ENCODE measurements around the gene PIK3IP1. TPM values are rescaled to one million over a fixed set of nuclear protein-coding genes. Genes with fewer than 3 reads are reported as not detected.

The PIK3IP1 gene
- total RNA-seq, 3 donors from 2014 or later, result 17.1 to 24.7 (median 22.8) TPM

DNA sequence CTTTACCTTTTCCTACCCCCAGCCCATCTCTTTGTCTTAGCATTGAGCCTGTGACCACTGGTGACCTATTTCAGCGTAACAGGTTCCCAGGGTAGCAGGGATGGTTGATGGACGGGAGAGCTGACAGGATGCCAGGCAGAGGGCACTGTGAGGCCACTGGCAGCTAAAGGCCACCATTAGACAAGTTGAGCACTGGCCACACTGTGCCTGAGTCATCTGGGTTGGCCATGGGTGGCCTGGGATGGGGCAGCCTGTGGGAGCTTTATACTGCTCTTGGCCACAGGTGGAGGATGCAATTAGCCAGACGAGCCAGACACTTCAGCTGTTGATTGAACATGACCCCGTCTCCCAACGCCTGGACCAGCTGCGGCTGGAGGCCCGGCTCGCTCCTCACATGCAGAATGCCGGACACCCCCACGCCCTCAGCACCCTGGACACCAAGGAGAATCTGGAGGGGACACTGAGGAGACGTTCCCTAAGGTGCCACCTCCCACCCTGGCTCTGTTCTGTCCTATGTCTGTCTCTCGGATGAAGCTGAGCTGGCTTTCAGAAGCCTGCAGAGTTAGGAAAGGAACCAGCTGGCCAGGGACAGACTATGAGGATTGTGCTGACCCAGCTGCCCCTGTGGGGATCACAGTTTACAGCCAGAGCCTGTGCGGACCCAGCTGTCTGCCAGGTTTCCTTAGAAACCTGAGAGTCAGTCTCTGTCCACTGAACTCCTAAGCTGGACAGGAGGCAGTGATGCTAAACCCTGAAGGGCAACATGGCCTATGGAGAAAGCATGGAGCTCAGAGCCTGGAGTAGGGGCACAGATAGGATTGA is 29.8 kb downstream of the PIK3IP1 start:
- Histone ChIP-seq H3K9me3 (no peaks in the 10 kb centered on the region), H3K4me1 (ENCODE audit: low read depth) (no peaks in the 10 kb centered on the region), H3K36me3 (ENCODE audit: low read depth) (no peaks in the 10 kb centered on the region), H3K4me3 (no peak overlapping the region)
- peak; percentile 17 for ATAC-seq
- intact Hi-C loops (cut with DNase I, micrococcal nuclease), result no loop called here
- TF ChIP-seq, protein P1, sequence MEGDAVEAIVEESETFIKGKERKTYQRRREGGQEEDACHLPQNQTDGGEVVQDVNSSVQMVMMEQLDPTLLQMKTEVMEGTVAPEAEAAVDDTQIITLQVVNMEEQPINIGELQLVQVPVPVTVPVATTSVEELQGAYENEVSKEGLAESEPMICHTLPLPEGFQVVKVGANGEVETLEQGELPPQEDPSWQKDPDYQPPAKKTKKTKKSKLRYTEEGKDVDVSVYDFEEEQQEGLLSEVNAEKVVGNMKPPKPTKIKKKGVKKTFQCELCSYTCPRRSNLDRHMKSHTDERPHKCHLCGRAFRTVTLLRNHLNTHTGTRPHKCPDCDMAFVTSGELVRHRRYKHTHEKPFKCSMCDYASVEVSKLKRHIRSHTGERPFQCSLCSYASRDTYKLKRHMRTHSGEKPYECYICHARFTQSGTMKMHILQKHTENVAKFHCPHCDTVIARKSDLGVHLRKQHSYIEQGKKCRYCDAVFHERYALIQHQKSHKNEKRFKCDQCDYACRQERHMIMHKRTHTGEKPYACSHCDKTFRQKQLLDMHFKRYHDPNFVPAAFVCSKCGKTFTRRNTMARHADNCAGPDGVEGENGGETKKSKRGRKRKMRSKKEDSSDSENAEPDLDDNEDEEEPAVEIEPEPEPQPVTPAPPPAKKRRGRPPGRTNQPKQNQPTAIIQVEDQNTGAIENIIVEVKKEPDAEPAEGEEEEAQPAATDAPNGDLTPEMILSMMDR (IDR thresholded peaks at IDR 0.05), result no peak
- DNase-seq, result peak in 1 of 3 donors; percentile 21

DNA sequence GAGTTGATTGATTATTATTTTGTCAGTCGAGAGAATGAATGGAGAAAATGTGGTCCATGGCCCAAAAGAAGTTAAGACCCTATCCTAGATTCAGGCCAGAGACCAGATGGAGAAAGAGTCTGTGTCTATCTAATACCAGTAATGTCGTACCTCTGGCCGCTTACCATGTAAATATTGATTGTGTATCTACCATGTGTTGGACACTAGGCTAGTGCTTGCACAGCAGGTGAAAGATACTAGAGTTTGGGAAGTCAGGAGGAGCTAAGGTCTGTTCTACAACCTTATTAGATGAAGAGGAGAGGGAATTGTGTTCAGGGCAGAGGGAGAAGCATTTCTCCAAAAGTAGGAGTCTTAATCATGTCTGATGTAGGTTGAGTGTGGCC is 31.8 kb downstream of the PIK3IP1 start:
- Histone ChIP-seq H3K36me3 (ENCODE audit: low read depth) (no peaks in the 10 kb centered on the region), H3K4me1 (ENCODE audit: low read depth) (no peaks in the 10 kb centered on the region), H3K4me3 (no peak overlapping the region), H3K9me3 (no peaks in the 10 kb centered on the region)
- TF ChIP-seq, protein P1 (IDR thresholded peaks at IDR 0.05), result no peak
- no peak for ATAC-seq
- no peak for DNase-seq
- intact Hi-C loops (cut with DNase I, micrococcal nuclease), result no loop called here

DNA sequence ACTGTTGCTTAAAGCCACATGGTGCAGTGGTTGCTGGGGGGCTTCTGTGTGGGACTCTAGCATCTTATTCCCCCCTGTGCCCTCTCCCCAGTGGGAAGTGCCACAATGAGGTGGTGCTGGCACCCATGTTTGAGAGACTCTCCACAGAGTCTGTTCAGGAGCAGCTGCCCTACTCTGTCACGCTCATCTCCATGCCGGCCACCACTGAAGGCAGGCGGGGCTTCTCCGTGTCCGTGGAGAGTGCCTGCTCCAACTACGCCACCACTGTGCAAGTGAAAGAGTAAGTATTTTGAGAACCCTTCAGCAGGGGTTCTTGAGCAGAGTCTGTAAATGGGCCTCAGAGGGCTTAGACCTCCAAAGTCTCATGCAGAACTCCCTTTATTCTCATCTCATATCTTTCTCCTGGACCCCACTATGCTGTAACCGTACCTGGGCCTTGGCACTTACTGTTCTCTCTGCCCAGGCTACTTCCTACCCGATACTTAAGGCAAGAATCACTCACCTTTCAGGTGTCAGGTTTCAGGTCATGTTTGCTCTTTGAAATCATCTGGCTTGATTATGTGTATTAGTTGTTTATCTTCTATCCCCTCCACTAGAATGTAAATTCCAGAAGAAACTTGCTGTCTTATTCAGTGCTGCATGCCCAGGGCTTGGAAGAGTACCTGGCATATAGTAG is 32.4 kb downstream of the PIK3IP1 start:
- ATAC-seq, result no peak

DNA sequence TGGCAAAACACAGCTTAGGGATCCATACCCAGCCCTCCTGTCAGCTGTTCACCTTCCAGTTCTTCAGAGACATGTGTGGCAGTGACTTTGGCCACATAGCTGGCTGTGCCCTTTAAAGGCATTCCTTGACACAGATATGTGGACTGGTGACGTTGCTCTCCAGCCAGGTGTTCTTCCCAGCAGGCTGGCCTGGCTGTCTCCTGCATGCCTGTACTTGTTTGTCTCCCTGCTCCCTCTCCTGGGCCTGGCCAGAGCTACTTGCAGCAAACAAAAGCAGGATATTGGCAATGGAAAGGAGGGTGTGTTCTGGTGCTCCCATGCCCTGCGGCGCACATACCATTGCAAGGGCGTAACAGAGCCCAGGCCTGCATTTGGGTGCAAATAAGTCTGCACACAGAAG is 38.3 kb downstream of the PIK3IP1 start:
- Histone ChIP-seq H3K36me3 (ENCODE audit: low read depth) (no peaks in the 10 kb centered on the region), H3K4me1 (ENCODE audit: low read depth) (peaks cover 28% of the 10 kb centered on the region), H3K4me3 (no peak overlapping the region), H3K9me3 (no peaks in the 10 kb centered on the region)
- DNase-seq, result peak; percentile 69 to 76 (median 72)
- intact Hi-C loops (cut with DNase I, micrococcal nuclease), result no loop called here
- TF ChIP-seq, protein P1 (IDR thresholded peaks at IDR 0.05), result no peak
- peak; percentile 91 for ATAC-seq

More for the DNA sequence above, 32.4 kb downstream of the PIK3IP1 start:
- H3K9me3 ChIP-seq, result no peaks in the 10 kb centered on the region
- H3K36me3 ChIP-seq (ENCODE audit: low read depth), result no peaks in the 10 kb centered on the region
- intact Hi-C loops (cut with DNase I, micrococcal nuclease), result no loop called here
- DNase-seq, result peak in 1 of 3 donors; percentile 13
- H3K4me1 ChIP-seq (ENCODE audit: low read depth), result no peaks in the 10 kb centered on the region
- TF ChIP-seq, protein P1 (IDR thresholded peaks at IDR 0.05), result no peak
- no peak overlapping the region for H3K4me3 ChIP-seq

DNA sequence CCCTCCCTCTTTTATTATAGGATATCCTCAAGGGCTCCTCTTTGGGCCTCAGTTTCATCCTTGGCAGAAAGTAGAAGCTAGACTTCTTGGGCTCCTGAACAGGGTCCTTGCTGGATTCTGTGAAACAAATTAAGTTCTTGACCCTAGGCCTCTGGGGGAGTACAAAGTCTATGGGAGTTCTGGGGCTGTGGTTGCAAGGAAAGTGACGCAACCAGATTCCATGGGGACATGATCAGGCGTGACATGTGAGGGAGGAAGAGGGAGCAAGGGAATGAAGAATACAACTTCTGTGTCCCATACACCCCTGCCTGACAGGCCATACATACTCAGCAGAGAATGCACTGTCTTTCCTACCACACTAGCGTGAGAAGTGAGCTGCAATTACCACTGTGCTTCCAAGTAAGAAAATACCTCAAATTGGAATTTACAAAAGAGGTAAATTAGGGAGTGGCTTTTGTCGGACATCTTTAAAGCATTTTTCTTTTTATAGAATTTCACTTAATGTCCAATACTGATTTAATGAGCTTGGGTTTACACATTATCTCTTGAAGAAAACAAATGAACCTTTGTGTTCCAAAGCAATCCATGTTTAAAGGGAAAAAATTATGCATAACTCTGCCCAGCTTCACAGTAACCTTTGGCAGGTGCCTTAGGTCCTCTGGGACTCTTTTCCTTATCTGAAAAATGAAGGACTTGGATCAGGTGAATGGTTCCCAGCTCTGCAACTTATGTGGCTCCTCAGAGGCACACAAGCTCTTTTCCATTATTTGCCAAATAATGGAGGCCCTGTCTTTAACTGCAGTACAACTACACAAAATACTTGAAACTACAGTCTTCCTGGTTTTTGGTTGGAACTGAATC is 41.3 kb downstream of the PIK3IP1 start:
- ATAC-seq (peak; percentile 13), DNase-seq (no peak)
- intact Hi-C loops (cut with DNase I, micrococcal nuclease), result no loop called here
- Histone ChIP-seq H3K36me3 (ENCODE audit: low read depth) (no peaks in the 10 kb centered on the region), H3K4me1 (ENCODE audit: low read depth) (peaks cover 55% of the 10 kb centered on the region), H3K9me3 (no peaks in the 10 kb centered on the region), H3K4me3 (no peak overlapping the region)
- TF ChIP-seq, protein P1 (IDR thresholded peaks at IDR 0.05), result no peak

All from mucosa of descending colon (tissue), 3 donors.